NCI-H2196 treated with DMSO at 0.1 percent for 48 hours (cell line): Measurements from ENCODE around the gene P4HTM.

Experiments used
- DNase-seq: peaks from one replicate; lab custom pipeline; 2025; ENCODE audit not compliant: unreplicated experiment; lab: John Stamatoyannopoulos, UW

P4HTM gene

GRCh38 chr3:49021813-49022687 lies 32.0 kb downstream of the P4HTM start, which contains the start of gene NDUFAF3:
TSS of gene NDUFAF3 (plus strand) at chr3:49022121. CDS start at chr3:49022145, 24 bp downstream.
- DNase-seq, result peak; percentile 79

- DNase-seq, result no peak
Measured at GRCh38 chr3:49022688-49023171, 32.7 kb downstream of the P4HTM start.

DNA sequence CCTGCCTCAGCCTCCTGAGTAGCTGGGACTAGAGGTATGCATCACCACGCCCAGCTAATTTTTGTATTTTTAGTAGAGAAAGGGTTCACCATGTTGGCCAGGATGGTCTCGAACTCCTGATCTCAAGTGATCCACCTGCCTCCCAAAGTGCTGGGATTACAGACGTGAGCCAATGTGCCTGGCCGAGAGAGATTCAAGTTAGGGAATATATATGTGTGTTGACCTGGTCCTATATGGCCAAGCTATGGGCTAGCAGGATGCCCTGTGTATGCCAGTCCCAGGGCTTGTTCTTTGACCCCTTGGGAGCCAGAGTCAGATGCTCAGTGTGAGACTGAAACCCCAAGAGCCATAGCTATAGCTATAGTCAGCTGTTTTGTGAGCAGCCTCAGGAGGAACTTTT lies 33.7 kb downstream of the P4HTM start:
- no peak for DNase-seq

GRCh38 chr3:49024449-49024848 lies 34.4 kb downstream of the P4HTM start:
- DNase-seq, result no peak

GRCh38 chr3:49025005-49025792 lies 35.2 kb downstream of the P4HTM start:
- no peak for DNase-seq

DNA sequence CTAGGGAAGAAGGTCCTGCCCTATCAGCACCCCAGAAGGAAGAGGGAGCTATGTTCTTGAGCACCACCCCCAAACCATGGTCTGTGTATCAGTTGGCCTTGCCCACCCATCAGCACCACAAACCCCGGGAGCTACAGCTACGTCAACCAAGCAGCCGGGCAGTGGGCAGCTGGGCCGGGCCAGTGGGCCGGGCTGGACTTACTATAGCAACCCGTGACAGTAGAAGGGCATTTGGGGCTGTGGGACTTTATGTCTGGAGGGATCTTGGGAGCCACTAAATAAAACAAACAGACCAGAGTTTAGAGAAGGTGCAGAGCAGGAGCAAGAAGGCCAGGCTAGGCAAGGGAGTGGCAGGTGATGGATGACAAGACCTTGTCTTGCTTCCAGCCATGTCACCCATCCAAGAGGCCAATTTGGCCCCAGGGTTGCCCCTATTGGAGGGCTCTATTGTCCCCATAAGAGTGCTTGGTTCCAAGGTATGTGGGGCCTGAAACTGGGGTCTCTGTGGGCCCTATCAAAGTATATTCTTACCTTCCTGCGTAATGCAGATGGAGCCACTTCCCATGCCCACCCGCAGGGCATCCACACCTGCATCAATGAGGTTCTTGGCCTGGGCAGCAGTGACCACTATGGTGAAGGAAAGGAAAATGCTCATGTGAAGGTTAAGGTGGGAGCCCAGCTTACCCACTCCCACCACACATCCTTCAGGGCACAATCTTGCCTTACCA lies 35.9 kb downstream of the P4HTM start:
- no peak for DNase-seq

GRCh38 chr3:49026536-49026935 lies 36.5 kb downstream of the P4HTM start:
- DNase-seq, result no peak

DNA sequence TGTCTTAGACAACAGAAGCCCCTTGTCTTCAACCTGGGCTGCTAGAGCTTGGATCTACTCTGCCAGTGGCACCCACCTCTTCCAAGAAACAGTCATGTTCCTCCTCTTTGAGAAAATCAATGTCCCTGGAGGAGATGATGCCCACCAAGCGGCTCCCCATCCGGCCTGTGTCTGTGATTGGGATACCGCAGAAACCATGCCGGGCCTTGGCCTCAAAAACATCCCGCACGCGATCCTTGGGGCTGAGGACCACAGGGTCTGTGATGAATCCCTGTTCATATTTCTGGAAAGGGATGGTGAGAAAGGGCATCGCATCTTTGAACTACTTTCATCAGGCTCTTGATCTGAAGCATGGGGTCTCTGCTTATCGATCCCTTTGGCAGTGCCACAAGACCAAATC lies 37.6 kb downstream of the P4HTM start:
- no peak for DNase-seq

- DNase-seq, result no peak
Measured at GRCh38 chr3:49028298-49028672, 38.2 kb downstream of the P4HTM start.

GRCh38 chr3:49028673-49029562 lies 38.9 kb downstream of the P4HTM start, which contains the start of gene IMPDH2:
TSS of gene IMPDH2 (minus strand) at chr3:49029398. CDS start at chr3:49029350, 48 bp downstream.
- DNase-seq, result peak; percentile 63

DNA sequence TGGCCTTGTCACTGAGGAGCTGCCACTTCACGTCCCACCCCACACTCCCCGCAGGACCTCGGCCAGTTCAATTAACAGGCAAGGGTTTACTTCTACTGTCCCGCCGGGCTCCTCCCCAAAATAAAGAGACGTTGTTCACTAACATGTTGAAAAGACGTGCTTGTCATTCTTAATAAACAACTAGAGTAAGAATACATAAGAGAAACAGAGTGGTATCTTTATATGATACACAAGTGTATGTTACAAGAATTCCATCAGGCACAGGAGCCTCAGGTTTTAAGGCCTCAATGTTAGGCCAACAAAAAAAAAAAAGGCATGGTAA lies 39.5 kb downstream of the P4HTM start:
- DNase-seq, result no peak

DNA sequence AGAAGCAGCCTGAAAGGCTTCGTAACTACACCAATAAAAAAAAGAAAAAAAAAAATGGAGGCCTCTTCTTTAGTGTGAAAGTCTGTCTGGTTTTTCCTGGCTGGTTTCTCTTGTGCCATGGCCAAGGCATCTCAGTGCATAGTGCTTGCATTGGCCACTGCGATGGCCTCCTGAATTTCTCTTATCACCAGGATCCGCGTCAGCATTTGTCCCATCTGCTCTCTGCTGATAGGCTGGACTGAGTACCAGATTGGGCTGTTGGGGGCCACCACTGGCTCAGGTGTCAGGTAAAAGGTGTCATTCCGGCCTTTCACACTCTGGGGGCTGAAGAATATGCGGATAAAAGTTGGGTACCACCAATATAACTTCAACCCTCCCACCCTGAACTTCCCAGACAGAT lies 40.3 kb downstream of the P4HTM start:
- DNase-seq, result no peak

- no peak for DNase-seq
Measured at GRCh38 chr3:49032646-49033304, 42.7 kb downstream of the P4HTM start.

DNA sequence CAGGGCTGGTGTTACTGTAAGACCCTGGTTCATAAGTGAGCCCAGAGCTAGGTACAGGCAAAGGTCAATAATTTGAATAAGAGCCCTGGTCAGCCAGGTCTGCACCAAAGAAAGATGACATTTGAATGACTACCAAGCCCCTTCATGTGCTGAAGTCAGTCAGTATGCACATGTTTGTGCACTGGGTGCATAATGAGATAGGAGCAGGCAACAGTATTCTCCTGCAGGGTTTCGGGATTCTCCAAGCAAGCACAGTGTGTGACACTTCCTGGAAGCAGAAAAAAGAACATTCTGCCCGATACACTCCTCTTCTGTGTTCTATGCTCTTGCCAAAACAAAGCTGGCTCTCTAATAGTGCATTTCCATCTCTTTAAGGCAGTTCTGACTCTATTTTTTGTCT lies 44.6 kb downstream of the P4HTM start:
- no peak for DNase-seq

- no peak for DNase-seq
Measured at GRCh38 chr3:49035281-49035680, 45.2 kb downstream of the P4HTM start.

DNA sequence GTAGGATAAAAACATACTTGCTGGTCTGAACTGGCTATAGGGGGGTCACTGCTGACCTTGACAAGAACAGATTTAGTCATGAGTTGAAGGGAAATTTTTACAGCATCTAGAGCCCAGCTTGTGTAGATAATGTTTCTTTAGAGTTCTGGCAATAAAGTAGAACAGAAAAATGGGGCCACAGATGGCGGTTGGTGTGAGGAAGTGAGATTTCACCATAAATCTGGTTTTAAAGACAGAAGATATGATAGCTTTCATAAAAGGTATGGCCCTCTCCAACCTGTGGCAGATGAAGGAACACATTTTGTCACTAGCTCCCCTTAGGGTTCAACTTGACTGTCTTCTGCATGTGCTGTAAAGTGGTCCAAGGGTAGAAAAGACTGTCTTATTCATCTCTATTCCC lies 63.5 kb downstream of the P4HTM start:
- no peak for DNase-seq

DNA sequence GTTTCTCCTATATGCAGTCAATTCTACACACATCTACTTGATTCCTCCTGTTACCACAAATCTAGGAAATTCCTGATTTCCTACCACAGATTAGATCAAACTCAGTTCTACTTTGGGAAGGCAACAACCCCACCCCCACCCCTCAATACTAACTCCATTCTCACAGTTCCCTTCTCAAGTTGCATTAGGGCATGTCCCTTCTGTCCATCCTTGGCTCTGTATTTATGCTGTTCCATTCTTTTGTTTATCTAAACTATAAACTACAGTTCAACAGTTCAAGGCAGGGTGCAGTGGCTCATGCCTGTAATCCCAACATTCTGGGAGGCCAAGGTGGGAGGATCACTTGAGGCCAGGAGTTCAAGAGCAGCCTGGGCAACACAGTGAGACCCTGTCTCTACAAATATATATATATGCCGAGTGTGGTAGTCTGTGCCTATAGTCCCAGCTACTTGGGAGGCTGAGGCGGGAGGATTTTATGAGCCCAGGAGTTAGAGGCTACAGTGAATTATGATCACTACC lies 64.4 kb downstream of the P4HTM start:
- DNase-seq, result no peak
